Measurements from ENCODE around the gene EXOC3L2. TPM values are rescaled to one million over a fixed set of nuclear protein-coding genes. Genes with fewer than 3 reads are reported as not detected.

EXOC3L2 gene
- total RNA-seq, 2 donors from 2014 or later: 2.9 to 3.6 TPM

DNA sequence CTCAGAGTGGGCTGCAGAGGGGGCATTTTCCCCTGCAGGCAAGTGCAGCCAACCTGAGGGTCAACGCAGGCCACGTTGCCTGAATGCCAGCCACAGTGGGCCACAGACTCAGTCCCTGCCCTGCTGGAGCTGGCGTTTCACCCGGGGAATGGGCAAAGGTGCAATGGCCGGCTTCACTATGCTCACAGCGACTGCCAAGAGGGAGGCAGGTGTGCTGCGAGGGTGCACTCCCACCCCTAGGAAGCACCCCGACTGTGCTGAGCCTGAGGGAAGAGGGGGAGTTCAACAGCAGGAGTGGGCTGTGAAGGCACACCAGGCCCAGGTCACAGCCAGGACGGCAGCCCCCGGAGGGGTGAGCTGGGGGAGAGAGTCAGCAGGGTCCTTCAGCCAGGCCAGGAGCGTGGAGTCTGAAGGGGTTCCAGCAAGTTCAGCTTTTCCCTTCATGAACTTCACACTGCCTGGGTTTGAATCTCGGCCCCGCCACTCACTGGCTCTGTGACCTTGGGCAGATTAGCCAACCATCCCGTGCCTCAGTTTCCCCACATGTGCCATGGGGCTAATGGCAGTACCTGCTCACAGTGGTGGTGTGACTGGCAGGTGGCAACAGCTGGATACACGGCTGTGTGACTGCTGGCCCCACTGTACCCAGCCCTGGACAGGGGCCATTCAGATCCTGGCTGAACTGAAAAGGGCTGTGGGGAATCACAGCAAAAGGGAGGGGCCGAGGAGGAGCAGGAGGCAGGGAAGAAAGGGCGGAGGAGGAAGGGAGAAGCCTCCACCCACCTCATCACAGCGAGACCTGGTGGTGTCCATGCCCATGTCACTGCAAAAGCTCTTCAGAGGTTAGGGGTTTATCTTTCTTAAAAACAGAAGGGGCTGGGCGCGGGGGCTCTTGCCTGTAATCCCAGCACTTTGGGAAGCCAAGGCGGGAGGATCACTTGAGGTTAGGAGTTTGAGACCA is 74.8 kb downstream of the EXOC3L2 start:
- intact Hi-C loops (cut with DNase I): no loop called here
- DNase-seq (ENCODE audit: low spot score): no peak

DNA sequence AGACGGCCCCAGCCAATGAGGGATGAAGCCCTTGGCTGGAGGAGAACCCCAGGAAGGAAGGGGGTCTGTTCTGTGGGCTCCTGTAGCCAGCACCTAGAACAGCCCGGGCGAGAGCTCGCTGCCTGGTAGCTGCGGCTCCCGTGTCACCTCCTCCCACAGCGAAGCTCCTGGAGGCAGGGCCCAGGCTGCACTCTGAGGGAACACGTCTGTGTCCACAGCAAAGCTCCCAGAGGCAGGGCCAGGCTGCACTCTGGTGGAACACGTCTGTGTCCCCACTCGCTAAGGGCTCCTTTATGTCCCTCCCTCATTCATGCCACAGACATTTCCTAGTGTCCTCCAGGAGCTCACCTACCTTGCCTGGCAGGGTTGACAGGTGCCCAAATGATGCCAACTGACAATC is 75.6 kb downstream of the EXOC3L2 start:
- no peak for DNase-seq (ENCODE audit: low spot score)
- intact Hi-C loops (cut with DNase I): loop anchor here in 1 of 2 donors (10.0 kb wide), 1 partner anchor 165 kb away; no protein-coding TSS in a partner anchor

DNA sequence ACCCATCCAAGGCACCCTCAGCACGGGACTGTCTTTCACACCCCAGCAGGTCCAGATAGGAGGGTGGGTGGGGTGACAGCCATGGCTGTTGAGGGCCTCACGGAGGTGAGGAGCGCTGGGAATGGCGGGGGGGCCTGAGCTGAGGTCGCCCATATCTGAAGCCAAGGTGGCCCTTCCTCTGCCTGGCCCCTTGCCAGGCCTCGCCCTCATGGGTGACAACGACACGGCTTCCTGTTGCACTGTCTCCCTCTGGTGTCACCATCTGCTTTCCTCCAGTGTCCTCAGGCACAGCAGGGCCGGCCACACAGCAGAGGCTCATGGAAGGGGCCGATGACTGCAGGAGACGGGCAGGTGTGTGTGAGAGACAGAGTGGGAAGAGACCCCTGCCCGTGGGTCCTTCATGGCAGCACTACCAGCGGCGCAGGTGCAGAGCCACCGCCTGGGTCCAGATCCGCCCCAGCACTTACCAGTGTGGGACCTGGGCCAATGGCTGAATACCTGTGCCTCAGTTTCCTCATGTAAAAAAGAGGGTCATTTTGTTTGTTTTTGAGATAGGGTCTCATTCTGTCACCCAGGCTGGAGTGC is 76.3 kb downstream of the EXOC3L2 start:
- intact Hi-C loops (cut with DNase I): loop anchor here in 1 of 2 donors (10.0 kb wide), 1 partner anchor 166 kb away; no protein-coding TSS in a partner anchor
- DNase-seq (ENCODE audit: low spot score): no peak

DNA sequence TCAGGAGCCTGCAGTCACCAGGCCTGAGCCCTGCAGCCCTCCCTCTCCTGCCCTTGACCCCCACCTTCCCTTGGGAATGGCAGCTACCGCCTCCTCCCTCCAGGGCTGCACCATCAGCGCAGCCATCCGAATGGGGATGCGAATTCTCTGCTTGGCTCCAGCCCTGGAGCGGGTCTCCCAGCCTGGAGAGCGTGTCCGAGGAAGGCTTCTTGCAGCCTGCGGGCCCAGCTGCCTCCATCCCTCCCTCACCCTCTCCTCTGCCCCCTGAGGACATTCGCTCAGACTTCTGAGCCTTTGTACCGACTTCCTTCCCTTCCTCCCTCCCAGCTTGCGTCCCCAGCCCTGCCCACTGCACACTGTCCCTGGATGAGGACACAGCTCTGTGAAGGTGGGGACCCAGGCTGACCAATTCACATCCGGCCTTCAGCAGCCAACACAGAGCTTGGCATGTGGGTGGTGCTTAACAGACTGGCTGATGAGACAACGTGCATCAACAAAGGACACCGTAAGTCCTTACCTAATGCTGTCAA is 78.4 kb downstream of the EXOC3L2 start:
- DNase-seq (ENCODE audit: low spot score): peak; percentile 77
- intact Hi-C loops (cut with DNase I): loop anchor here in 1 of 2 donors (10.0 kb wide), 1 partner anchor 168 kb away; no protein-coding TSS in a partner anchor

DNA sequence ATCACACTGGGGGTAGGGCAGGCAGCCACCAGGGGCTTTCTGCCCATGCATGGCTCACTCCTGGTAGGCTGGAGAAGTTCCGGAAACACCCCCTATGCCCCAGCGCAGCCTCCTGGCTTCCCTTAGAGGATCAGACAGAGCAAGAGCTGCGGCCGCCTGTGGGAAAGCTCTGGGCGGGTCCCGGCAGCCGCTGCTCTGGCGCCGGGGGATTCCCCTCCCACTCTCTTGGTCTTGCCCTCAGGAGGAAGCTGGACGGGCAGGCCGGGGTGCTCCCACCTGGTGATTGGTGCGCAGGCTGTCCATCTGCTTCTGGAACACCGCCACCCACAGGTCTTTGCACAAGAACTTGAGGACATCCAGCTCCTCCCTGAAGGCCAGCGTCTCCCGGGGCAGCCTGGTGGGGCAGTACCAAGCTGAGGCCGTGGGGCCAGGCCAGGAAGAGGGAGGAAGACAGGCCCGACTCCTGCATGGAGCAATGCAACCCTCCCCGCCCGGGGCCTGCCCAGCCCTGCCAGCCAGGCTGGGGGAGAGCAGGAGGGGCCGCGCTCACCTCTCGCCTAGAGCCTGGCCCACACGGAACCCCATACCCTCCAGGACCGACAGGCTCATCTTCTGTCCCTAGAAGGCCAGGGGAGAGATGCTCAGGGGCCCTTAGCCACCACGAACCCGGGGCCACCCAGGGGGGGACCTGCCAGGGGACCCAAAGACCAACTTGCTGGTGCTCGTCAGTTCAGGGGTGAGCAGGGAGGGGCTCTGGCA is 80.5 kb downstream of the EXOC3L2 start:
- DNase-seq (ENCODE audit: low spot score): peak; percentile 85
- intact Hi-C loops (cut with DNase I): loop anchor here in 1 of 2 donors (10.0 kb wide), 1 partner anchor 170 kb away; no protein-coding TSS in a partner anchor

DNA sequence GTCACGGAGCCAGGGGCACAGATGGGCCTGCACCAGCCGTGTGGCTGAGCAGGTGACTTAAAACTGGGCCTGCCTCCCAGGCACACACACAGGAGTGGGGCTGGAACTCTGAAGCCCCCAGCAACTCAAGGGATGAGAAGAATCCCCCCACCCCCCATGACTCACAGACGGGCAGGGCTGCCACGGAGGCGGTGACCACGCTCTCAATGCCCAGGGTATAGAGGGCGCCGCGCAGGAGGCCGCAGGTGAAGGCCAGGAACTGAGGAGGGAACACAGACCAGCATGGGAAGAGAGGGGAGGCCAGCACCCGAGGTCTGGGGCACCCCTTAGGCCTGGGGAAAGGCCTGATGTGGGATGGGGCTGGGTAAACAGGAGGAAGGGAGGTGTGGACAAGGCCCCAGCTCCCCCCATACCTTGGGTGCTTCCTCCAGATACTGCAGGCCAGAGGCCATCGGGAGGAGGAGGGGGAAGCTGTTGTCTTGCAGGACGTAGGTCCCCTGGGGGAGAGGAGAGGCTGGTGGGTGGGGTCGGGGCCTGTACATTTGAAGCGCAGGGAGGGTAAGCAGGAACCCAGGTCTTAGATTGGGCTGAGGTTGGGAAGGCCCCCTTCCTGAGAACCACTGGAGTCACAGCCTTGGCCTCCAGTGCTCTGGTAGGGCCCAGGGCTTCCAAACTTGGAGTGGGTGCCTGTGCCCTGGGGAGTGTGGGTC is 81.3 kb downstream of the EXOC3L2 start:
- intact Hi-C loops (cut with DNase I): loop anchor here in 1 of 2 donors (10.0 kb wide), 1 partner anchor 171 kb away; no protein-coding TSS in a partner anchor
- DNase-seq (ENCODE audit: low spot score): no peak

DNA sequence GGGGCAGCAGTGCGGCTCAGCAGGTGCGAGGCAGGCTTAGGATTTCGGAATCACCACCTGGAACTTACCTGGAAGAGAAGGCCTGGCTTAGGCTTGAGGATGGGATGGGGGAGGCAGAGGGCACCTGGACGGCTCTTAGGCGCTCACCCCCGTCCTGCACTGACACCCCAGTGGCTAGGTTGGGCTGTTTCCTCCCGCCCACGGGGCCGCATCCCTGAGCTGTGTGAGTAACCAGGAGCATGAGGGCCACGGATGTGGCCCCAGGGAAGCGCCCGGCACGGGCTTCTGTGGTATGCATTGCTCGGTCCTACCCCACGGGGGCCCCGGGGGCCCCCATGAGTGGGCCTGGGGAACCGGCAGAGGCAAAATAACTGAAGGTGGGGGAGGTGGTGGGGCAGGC is 82.1 kb downstream of the EXOC3L2 start:
- intact Hi-C loops (cut with DNase I): loop anchor here in 1 of 2 donors (10.0 kb wide), 1 partner anchor 172 kb away; no protein-coding TSS in a partner anchor
- DNase-seq (ENCODE audit: low spot score): no peak

DNA sequence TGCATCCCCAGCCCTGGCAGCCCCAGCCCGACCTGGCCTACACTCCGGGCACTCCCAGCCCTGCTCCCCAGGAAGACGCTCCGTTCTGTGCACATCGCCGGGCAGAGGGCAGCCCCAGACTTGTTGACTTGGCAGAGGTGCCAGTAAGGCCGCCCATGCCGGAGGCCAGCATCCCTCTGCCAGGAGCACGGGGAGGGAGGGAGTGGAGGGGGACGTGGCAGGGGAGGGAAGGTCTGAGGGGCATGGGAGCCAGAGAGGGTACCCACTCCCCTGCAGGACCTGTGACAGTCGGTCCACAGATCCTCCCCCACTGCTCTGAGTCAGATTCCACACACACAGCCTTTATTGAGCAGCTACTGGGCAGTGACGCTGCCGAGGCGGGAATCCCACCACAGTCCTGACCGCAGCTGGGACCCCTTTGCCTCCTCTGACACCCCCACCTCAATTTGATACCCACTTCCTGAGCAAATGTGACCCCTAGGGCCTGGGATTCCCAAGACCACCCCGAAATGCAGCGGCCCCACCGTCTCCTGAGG is 82.5 kb downstream of the EXOC3L2 start:
- no peak for DNase-seq (ENCODE audit: low spot score)
- intact Hi-C loops (cut with DNase I): loop anchor here in 1 of 2 donors (10.0 kb wide), 1 partner anchor 172 kb away; no protein-coding TSS in a partner anchor

Other genes starting within 250 kb of the EXOC3L2 start
- 10 to 100 TPM; 14.3 to 22.7 TPM for gene RELB, start 243.9 kb downstream of the EXOC3L2 start, total RNA-seq
- gene CLASRP, start 206.4 kb downstream of the EXOC3L2 start, total RNA-seq: 10 to 100 TPM; 48.6 to 58.5 TPM
- under 1 TPM; 0.42 to 0.48 TPM for gene ZNF296, start 168.9 kb downstream of the EXOC3L2 start, total RNA-seq
- 10 to 100 TPM; 11.2 to 14.7 TPM for gene GEMIN7, start 166.1 kb downstream of the EXOC3L2 start, total RNA-seq
- gene PPP1R37, start 152.2 kb downstream of the EXOC3L2 start, total RNA-seq: 10 to 100 TPM; 15.2 to 16.2 TPM
- not detected for gene NKPD1, start 84.4 kb downstream of the EXOC3L2 start, total RNA-seq
- 1 to 10 TPM; 6.5 to 7.7 TPM for gene TRAPPC6A, start 67.2 kb downstream of the EXOC3L2 start, total RNA-seq
- 10 to 100 TPM in 1 of 2 donors, 1 to 10 TPM in 1; 8.7 to 11.2 TPM for gene BLOC1S3, start 66.6 kb downstream of the EXOC3L2 start, total RNA-seq
- 10 to 100 TPM; 26.7 to 31.5 TPM for gene MARK4, start 5.9 kb upstream of the EXOC3L2 start, total RNA-seq
- under 1 TPM in 1 of 2 donors, not detected in 1; 0.14 TPM for gene CKM, start 77.5 kb upstream of the EXOC3L2 start, total RNA-seq
- gene KLC3, start 95.3 kb upstream of the EXOC3L2 start, total RNA-seq: under 1 TPM in 1 of 2 donors, not detected in 1; 0.37 TPM
- gene ERCC2, start 125.2 kb upstream of the EXOC3L2 start, total RNA-seq: 10 to 100 TPM; 13.6 to 14.1 TPM
- gene PPP1R13L, start 159.7 kb upstream of the EXOC3L2 start, total RNA-seq: 10 to 100 TPM; 20.1 to 31.2 TPM
- 1 to 10 TPM; 4.2 to 4.8 TPM for gene POLR1G, start 161.2 kb upstream of the EXOC3L2 start, total RNA-seq
- 10 to 100 TPM; 65.0 to 68.4 TPM for gene ERCC1, start 178.5 kb upstream of the EXOC3L2 start, total RNA-seq
- 10 to 100 TPM; 33.2 to 73.0 TPM for gene FOSB, start 222.6 kb upstream of the EXOC3L2 start, total RNA-seq